K562 (cell line): ENCODE results near the gene CLDN7. TPM values are rescaled to one million over a fixed set of nuclear protein-coding genes. Genes with fewer than 3 reads are reported as not detected.
A peak's percentile ranks its signal among the peaks of the same experiment; 100 is the strongest.

ENCODE experiments used
- ASH1L ChIP-seq: fragments of 450-650 bp; IDR thresholded peaks from 2 replicates; pipeline ENCODE4 v1.6.1; 2018; ENCODE audit warnings: borderline replicate concordance, mild to moderate bottlenecking, low read depth; ENCODE audit not compliant: partially characterized antibody
- CBX3 ChIP-seq, 2 experiments: IDR thresholded peaks; 1 replicate in 1 of 2; 2 replicates in 1 of 2; pipeline ENCODE4 v1.6.1; 2012; ENCODE audit warnings: inconsistent platforms in 2 of 2, low read length in 2 of 2, borderline replicate concordance in 1 of 2, control low read depth in 1 of 2
- CEBPB ChIP-seq: fragments of 450-650 bp; IDR thresholded peaks from 2 replicates; pipeline ENCODE4 v1.6.1; 2016; ENCODE audit warnings: missing genetic modification characterization, missing compliant biosample characterization
- DIDO1 ChIP-seq: fragments of 450-650 bp; IDR thresholded peaks from 2 replicates; pipeline ENCODE4 v1.6.1; 2016; ENCODE audit warnings: low read depth, missing biosample characterization, missing genetic modification characterization
- ETS2 ChIP-seq: IDR thresholded peaks from 2 replicates; pipeline ENCODE4 v1.6.1; 2016; ENCODE audit warnings: borderline replicate concordance, missing genetic modification characterization, mild to moderate bottlenecking, moderate library complexity, missing compliant biosample characterization; ENCODE audit not compliant: poor library complexity, severe bottlenecking
- MAFG ChIP-seq: fragments of 450-650 bp; conservative IDR thresholded peaks from 2 replicates; pipeline ENCODE4 v1.6.1; 2016; ENCODE audit warnings: missing genetic modification characterization, missing compliant biosample characterization
- MCM3 ChIP-seq: fragments of 450-650 bp; IDR thresholded peaks from 2 replicates; pipeline ENCODE4 v1.6.1; 2016
- MEF2A ChIP-seq: IDR thresholded peaks from 2 replicates; pipeline ENCODE4 v1.6.1; 2011; ENCODE audit warnings: low read depth, mild to moderate bottlenecking, low read length, moderate library complexity; ENCODE audit not compliant: control insufficient read depth
- NBN ChIP-seq: fragments of 450-650 bp; IDR thresholded peaks from 2 replicates; pipeline ENCODE4 v1.6.1; 2016; ENCODE audit warnings: low read depth, mild to moderate bottlenecking
- NONO ChIP-seq, 2 experiments: fragments of 200-400 bp in 1 of 2; fragments of 450-650 bp in 1 of 2; formaldehyde crosslinking in 1 of 2; IDR thresholded peaks; 2 replicates each; pipeline ENCODE4 v1.6.1; 2017; ENCODE audit warnings: low read depth in 2 of 2, mild to moderate bottlenecking in 2 of 2, moderate library complexity in 2 of 2, low read length in 1 of 2
- POLR2H ChIP-seq: IDR thresholded peaks from 2 replicates; pipeline ENCODE4 v1.6.1; 2016; ENCODE audit warnings: missing genetic modification characterization, low read depth, mild to moderate bottlenecking, control low read depth, missing compliant biosample characterization, moderate library complexity
- RAD21 ChIP-seq, 2 experiments: fragments of 250-450 bp in 1 of 2; fragments of 450-650 bp in 1 of 2; sonication (Bioruptor Pico) in 1 of 2; formaldehyde crosslinking in 1 of 2; IDR thresholded peaks in 1 of 2; conservative IDR thresholded peaks in 1 of 2; 2 replicates each; pipeline versions ENCODE4 v1.4.0 to v1.8.0; 2020 to 2022; ENCODE audit warnings: mild to moderate bottlenecking in 2 of 2, moderate library complexity in 1 of 2
- RNF219 ChIP-seq: fragments of 250-450 bp; sonication (Bioruptor Pico); IDR thresholded peaks from 2 replicates; pipeline ENCODE4 v1.5.0; 2022; ENCODE audit warnings: mild to moderate bottlenecking
- SIN3B ChIP-seq: fragments of 450-650 bp; IDR thresholded peaks from 2 replicates; pipeline ENCODE4 v1.6.1; 2017; ENCODE audit warnings: low read depth, mild to moderate bottlenecking, moderate library complexity
- STAT5B ChIP-seq: fragments of 250-450 bp; sonication (Bioruptor Pico); IDR thresholded peaks from 2 replicates; pipeline ENCODE4 v1.8.0; 2021; ENCODE audit warnings: mild to moderate bottlenecking, inconsistent platforms
- TBL1XR1 ChIP-seq, 2 experiments: IDR thresholded peaks; 2 replicates each; pipeline ENCODE4 v1.6.1; 2012; ENCODE audit warnings: improper control_type of control experiment in 2 of 2, low read length in 2 of 2, mild to moderate bottlenecking in 1 of 2
- TRIM28 ChIP-seq: fragments of 450-650 bp; IDR thresholded peaks from 2 replicates; pipeline ENCODE4 v1.6.1; 2017
- ZBTB1 ChIP-seq: sonication (generic); formaldehyde crosslinking; IDR thresholded peaks from 2 replicates; pipeline ENCODE4 v1.8.1; 2023; ENCODE audit warnings: missing genetic modification reagents, low read depth, mild to moderate bottlenecking, borderline replicate concordance
- ZNF551 ChIP-seq: fragments of 250-450 bp; sonication (Bioruptor Pico); IDR thresholded peaks from 2 replicates; pipeline ENCODE4 v1.5.0; 2021; ENCODE audit warnings: mild to moderate bottlenecking, moderate library complexity
- polyA plus RNA-seq, 8 experiments: library from polyadenylated mRNA; depleted of rRNA in 4 of 8; stranded (reverse) in 5 of 8; unstranded in 3 of 8; fragments of >200 nt; fragmentation: Nextera tagmentation in 2 of 8; fragmentation: Illumina TruSeq in 1 of 8; extraction: Ambion mirVana in 2 of 8; extraction: Trizol in 1 of 8; gene quantifications; 2 replicates each; pipeline versions ENCODE4 v1.2.1 to v1.2.3, GENCODE V29; 2011 to 2014; ENCODE audit warnings: inconsistent platforms in 1 of 8, missing spikeins in 1 of 8
- total RNA-seq, 7 experiments: library from RNA; depleted of rRNA in 6 of 7; stranded (reverse); fragments of >200 nt in 6 of 7; fragmentation: Illumina TruSeq in 2 of 7; extraction: Trizol in 2 of 7; gene quantifications; 2 replicates each; pipeline versions ENCODE4 v1.2.1 to v1.2.3, GENCODE V29; 2011 to 2021; ENCODE audit warnings: low replicate concordance in 1 of 7
- TF ChIP-seq, protein P1 (sequence below): sonication (generic); formaldehyde crosslinking; IDR thresholded peaks from 2 replicates; pipeline ENCODE4 v1.8.1; 2023; ENCODE audit warnings: mild to moderate bottlenecking, missing genetic modification reagents
- TF ChIP-seq, protein P2 (sequence below): fragments of 250-450 bp; sonication (Bioruptor Pico); IDR thresholded peaks from 2 replicates; pipeline ENCODE4 v1.4.0; 2020; ENCODE audit warnings: mild to moderate bottlenecking
- TF ChIP-seq, protein P3 (sequence below): fragments of 450-650 bp; formaldehyde crosslinking; IDR thresholded peaks from 2 replicates; pipeline ENCODE4 v1.4.0; 2020; ENCODE audit warnings: mild to moderate bottlenecking, moderate library complexity

CLDN7 gene
- total and polyA plus RNA-seq, 9 of the 15 experiments (the other 6 are each of a cell fraction or from before 2014, with no cell fraction given) = 2.2 to 14.5 (median 7.6) TPM

DNA sequence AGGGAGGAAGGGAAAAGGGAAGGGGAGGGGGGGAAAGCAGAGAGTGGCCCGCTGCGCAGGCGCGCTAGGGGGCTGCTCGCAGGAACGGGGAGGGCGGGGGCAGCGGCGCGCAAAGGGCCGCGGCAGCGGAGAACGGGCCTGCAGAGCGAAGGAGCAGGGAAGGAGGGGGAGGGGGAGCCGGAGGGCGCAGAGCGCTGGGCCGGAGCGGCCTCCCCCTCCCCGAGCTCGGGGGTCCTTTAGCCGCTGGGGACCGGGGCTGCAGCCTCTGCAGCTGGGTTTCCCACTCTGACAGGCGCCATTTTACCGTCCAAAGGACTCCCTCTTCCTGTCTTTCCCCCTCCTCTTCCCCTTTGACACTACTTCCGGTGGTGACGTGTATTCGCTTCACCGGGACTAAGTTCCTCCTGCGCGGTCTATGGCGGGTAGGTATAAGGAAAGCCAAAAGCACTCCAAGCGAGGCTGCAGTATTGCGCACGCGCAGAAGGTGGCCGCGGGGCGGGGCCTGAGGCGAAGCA, 10.6 kb downstream of the CLDN7 start, which contains the start of gene CTDNEP1 (continued):
- TF ChIP-seq RNF219 (CRISPR knock-in tag) (no peak), NONO (IDR thresholded peaks at IDR 0.05; ENCODE audit: low read depth in 2 of 2, low read length in 1 of 2) (no peak), CEBPB (tag) (no peak), STAT5B (no peak), DIDO1 (tag) (no peak), ASH1L (no peak), ZNF551 (CRISPR knock-in tag) (no peak), TRIM28 (no peak), SIN3B (peak; percentile 99), POLR2H (tag) (no peak), NBN (no peak), CBX3 (IDR thresholded peaks at IDR 0.05; ENCODE audit: borderline replicate concordance in 1 of 2, low read length in 2 of 2) (no peak), RAD21 (CRISPR knock-in tag; conservative IDR thresholded peaks at IDR 0.05 in 1 of 2, IDR thresholded peaks at IDR 0.05 in 1 of 2) (no peak), TBL1XR1 (IDR thresholded peaks at IDR 0.05; ENCODE audit: low read length in 2 of 2) (no peak), MEF2A (no peak), MAFG (tag) (no peak), ZBTB1 (CRISPR knock-in tag) (no peak), ETS2 (tag) (no peak), MCM3 (no peak)
- TF ChIP-seq, protein P1, sequence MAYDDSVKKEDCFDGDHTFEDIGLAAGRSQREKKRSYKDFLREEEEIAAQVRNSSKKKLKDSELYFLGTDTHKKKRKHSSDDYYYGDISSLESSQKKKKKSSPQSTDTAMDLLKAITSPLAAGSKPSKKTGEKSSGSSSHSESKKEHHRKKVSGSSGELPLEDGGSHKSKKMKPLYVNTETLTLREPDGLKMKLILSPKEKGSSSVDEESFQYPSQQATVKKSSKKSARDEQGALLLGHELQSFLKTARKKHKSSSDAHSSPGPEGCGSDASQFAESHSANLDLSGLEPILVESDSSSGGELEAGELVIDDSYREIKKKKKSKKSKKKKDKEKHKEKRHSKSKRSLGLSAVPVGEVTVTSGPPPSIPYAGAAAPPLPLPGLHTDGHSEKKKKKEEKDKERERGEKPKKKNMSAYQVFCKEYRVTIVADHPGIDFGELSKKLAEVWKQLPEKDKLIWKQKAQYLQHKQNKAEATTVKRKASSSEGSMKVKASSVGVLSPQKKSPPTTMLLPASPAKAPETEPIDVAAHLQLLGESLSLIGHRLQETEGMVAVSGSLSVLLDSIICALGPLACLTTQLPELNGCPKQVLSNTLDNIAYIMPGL = no peak
- TF ChIP-seq, protein P2, sequence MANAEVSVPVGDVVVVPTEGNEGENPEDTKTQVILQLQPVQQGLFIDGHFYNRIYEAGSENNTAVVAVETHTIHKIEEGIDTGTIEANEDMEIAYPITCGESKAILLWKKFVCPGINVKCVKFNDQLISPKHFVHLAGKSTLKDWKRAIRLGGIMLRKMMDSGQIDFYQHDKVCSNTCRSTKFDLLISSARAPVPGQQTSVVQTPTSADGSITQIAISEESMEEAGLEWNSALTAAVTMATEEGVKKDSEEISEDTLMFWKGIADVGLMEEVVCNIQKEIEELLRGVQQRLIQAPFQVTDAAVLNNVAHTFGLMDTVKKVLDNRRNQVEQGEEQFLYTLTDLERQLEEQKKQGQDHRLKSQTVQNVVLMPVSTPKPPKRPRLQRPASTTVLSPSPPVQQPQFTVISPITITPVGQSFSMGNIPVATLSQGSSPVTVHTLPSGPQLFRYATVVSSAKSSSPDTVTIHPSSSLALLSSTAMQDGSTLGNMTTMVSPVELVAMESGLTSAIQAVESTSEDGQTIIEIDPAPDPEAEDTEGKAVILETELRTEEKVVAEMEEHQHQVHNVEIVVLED (CRISPR knock-in tag) = no peak
- TF ChIP-seq, protein P3, sequence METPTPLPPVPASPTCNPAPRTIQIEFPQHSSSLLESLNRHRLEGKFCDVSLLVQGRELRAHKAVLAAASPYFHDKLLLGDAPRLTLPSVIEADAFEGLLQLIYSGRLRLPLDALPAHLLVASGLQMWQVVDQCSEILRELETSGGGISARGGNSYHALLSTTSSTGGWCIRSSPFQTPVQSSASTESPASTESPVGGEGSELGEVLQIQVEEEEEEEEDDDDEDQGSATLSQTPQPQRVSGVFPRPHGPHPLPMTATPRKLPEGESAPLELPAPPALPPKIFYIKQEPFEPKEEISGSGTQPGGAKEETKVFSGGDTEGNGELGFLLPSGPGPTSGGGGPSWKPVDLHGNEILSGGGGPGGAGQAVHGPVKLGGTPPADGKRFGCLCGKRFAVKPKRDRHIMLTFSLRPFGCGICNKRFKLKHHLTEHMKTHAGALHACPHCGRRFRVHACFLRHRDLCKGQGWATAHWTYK = no peak
